GM12864 (cell line): ENCODE results near the gene MED27.

Source experiments
- DNase-seq: peaks from one replicate; pipeline ENCODE4 v3.0.0-alpha.2; 2011; ENCODE audit warnings: low read depth
- H3K4me3 ChIP-seq: 2 replicates; pipeline ENCODE4 v1.5.1; 2011; ENCODE audit warnings: mild to moderate bottlenecking, low read depth, low read length, control low read depth
- TF ChIP-seq, protein P1 (sequence below): IDR thresholded peaks from 2 replicates; pipeline ENCODE4 v1.5.1; 2011; ENCODE audit warnings: low read depth, mild to moderate bottlenecking, moderate library complexity, low read length, control low read depth, inconsistent platforms; ENCODE audit errors: missing control alignments

Gene MED27

DNA sequence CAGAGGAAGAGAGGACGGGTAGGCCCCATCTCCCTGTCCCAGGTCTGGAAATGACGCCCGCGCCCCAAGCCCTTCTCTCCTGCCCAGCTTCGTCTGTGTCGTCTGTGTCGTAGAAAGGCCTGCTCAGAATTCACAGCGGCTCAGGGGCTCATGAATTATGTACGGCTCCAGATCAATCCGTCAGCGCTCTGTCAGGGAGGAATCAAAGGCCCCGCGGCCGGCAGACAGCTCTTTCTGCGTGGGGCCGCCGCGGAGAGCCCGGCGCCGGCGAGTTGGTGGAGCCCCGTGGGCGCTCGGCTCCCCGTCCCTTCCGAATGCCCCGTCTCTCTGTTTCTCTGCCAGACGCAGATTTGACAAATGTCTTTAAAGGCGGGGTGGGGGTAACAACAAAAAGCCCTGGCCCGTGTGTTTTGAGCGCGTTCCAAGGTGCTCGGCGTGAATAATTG, 255.9 kb downstream of the MED27 start:
- no peak for DNase-seq
- TF ChIP-seq, protein P1, sequence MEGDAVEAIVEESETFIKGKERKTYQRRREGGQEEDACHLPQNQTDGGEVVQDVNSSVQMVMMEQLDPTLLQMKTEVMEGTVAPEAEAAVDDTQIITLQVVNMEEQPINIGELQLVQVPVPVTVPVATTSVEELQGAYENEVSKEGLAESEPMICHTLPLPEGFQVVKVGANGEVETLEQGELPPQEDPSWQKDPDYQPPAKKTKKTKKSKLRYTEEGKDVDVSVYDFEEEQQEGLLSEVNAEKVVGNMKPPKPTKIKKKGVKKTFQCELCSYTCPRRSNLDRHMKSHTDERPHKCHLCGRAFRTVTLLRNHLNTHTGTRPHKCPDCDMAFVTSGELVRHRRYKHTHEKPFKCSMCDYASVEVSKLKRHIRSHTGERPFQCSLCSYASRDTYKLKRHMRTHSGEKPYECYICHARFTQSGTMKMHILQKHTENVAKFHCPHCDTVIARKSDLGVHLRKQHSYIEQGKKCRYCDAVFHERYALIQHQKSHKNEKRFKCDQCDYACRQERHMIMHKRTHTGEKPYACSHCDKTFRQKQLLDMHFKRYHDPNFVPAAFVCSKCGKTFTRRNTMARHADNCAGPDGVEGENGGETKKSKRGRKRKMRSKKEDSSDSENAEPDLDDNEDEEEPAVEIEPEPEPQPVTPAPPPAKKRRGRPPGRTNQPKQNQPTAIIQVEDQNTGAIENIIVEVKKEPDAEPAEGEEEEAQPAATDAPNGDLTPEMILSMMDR, result no peak

DNA sequence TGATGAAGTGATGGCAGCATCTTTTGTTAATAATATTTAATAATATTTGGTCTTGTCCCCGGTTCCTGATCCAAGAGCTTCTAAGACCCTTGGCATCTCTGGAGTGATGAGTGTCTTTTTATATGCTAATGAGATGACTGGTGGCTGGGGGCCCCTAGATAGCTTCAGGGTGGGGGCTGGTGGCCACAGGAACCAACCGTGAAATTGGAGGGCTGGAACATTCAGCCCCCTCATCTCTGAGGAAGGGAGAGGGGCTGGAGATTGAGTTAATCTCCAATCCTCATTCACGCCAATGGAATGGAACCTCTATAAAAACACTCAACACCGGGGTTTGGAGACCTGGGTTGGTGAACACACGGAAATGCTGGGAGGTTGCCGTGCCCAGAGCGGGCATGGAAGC, 261.6 kb downstream of the MED27 start:
- DNase-seq, result no peak
- TF ChIP-seq, protein P1, result no peak
- no peak overlapping the region for H3K4me3 ChIP-seq

More for the DNA sequence above, 255.9 kb downstream of the MED27 start:
- H3K4me3 ChIP-seq, result no peak overlapping the region

DNA sequence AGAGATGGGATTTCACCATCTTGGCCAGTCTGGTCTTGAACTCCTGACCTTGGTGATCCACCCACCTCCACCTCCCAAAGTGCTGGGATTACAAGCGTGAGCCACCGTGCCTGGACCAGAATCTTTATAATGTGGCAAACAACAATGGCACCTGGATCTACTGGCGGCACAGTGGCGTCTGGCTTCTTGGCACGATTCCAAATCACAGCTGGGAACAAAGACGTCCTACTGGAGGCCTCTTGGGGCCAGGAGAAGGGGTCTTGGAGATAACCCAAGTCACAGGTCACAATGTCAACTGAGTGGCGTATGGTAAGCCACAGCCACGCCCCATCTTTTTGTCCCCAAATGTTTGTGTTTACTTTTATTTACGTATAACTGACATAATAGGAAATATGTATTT, 262.0 kb downstream of the MED27 start:
- no peak for DNase-seq
- no peak overlapping the region for H3K4me3 ChIP-seq
- TF ChIP-seq, protein P1, result no peak

DNA sequence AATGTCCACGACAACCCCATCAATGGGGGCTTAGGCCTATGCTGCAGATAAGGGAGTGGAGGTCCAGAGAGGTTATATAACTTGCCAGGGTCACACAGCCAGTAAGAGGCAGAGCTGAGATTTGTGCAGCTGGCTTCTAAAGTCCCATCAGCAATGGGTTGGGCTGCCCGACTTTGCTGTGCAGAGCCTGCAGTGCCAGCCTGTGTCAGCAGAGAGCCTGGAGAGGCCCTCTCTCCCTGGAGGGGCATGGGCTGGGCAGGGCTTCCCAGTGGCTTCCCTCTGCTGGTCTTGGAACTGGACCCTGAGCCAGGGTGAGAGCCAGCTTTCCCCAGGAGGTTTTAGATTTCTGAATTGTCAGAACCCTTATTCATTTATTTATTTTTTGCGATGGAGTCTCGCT, 262.6 kb downstream of the MED27 start:
- no peak for DNase-seq
- TF ChIP-seq, protein P1, result no peak
- H3K4me3 ChIP-seq, result no peak overlapping the region

DNA sequence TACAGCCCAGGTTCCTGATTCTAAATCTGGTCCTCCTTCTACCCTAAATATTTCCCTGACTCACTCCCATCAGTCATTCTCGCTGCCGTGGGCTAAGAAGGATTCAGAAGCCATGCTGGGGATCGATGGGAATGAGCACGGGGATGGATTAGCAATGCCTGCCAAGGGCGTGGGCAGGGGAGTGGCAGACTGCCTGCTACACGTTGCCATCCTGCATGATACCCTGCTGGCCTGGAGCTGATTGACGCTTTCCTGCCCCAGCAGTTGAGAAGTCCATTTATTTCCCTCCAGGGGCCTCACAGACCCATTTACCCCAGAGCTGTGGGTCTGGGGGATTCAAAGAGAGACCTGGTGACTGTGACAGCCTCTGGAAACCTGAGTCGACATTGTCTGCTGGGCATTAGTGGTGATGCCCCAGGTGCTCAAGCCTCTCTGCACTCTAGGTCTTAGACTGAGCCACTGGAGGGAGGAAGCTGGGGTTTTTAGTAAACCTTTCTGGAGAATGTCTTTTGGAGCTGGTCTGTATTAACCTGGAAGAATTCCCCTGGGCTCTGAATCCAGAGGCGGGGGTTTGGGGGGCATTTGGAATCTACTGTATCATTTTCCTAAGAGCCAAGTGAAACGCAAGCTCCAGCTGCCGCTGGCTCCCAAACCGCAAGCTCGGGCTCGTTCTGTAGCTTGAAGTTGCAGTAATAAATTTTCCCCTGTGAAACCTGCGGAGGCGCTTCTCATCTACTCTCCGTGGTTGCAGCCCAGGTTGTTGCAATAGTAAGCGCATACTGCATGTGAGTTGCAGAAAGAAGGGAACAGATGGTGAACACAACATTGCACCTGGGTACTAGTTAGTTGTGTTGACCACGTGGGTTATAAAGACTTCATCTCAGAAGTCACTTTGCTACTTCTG, 263.4 kb downstream of the MED27 start:
- TF ChIP-seq, protein P1, result no peak
- no peak for DNase-seq
- no peak overlapping the region for H3K4me3 ChIP-seq

DNA sequence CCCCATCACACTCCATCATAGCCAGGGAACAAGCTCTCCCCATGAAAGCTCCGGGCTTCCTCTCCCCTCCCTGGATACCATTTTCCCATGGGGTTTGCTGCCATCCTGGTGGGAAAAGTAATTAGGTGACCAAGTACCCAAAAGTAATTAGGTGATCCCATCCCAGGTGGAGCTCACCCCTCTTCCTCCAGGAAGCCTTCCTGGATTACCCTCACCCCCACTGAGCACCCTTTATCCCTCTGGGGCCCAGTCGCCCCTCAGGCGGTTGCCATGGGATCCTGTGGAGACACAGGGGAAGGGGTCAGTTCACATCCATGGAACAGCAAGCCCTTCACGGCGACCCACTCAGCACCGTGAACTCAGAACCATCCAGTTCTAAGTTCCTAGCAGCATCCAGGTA, 265.0 kb downstream of the MED27 start:
- TF ChIP-seq, protein P1, result no peak
- no peak for DNase-seq
- no peak overlapping the region for H3K4me3 ChIP-seq

DNA sequence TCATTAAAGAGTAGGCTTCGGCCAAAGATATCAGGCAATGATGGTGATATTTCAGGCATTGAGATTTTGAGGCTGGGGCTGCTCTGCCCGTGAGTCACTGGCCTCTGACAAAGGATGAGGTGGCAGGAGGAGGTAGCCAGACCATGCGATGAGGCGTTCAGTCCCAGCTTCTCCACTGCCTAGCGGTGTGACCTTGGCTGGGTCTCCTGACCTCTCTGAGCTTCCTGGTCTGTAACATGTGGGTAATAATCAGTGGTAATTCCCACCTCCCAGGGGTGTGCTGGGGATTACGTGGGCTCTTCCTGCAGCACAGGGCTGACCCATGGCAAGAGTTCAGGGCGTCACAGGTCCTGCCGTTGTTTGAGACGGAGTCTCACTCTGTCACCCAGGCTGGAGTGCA, 266.6 kb downstream of the MED27 start:
- no peak for DNase-seq
- no peak overlapping the region for H3K4me3 ChIP-seq
- TF ChIP-seq, protein P1, result no peak
